ENCODE results near the gene NDUFA11. TPM values are rescaled to one million over a fixed set of nuclear protein-coding genes. Genes with fewer than 3 reads are reported as not detected.
"Not testable (repeated sequence)": the region's sequence is repeated elsewhere in the genome, so short reads cannot be mapped to it uniquely, and the experiment has no call there.

The NDUFA11 gene
- total RNA-seq, 1 experiment from 2014 or later, result 244 TPM

DNA sequence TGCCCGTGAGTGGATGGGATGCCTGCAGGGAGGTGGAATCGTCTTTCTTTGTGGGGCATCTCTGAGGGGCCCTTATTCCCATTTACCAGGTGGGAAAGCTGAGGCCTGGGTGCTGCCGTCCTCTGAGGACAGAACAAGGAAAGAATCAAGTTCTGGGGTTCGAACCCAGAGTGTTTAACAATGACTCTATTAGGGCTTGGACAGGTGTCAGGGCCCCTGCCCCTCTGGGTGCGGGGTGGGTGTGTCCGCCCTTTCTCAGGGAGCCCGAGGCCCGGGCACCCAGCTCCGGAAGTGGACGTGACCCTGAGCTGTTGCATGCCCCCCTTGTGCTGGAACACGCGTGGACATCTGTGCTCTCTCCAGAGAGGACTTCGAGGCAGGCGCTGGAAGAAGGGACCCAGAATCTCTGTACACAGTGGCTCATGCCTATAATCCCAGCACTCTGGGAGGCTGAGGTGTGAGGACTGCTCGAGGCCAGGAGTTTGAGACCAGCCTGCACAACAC lies 10.8 kb downstream of the NDUFA11 start:
- no peak for DNase-seq
- Histone ChIP-seq H3K36me3 (replicated peaks; ENCODE audit: control insufficient read depth, insufficient read depth, low read length) (peaks cover 2% of the 10 kb centered on the region), H3K27me3 (ENCODE audit: control insufficient read depth, insufficient read depth, low read length) (no peaks in the 10 kb centered on the region; the same call in 1 of the 2 replicates), H3K4me3 (ENCODE audit: insufficient read depth, low read depth, low read length) (no peak overlapping the region)

- Histone ChIP-seq H3K4me3 (ENCODE audit: insufficient read depth, low read depth, low read length) (no peak overlapping the region), H3K27me3 (ENCODE audit: control insufficient read depth, insufficient read depth, low read length) (no peaks in the 10 kb centered on the region; the same call in 1 of the 2 replicates), H3K36me3 (replicated peaks; ENCODE audit: control insufficient read depth, insufficient read depth, low read length) (peaks cover 2% of the 10 kb centered on the region)
- peak; percentile 91 for DNase-seq
Measured at GRCh38 chr19:5891938-5892771, 11.4 kb downstream of the NDUFA11 start.

- Histone ChIP-seq H3K36me3 (replicated peaks; ENCODE audit: control insufficient read depth, insufficient read depth, low read length) (peaks cover 2% of the 10 kb centered on the region), H3K4me3 (ENCODE audit: insufficient read depth, low read depth, low read length) (no peak overlapping the region), H3K27me3 (ENCODE audit: control insufficient read depth, insufficient read depth, low read length) (no peaks in the 10 kb centered on the region; the same call in 1 of the 2 replicates)
- DNase-seq, result no peak
Measured at GRCh38 chr19:5891572-5891937, 12.0 kb downstream of the NDUFA11 start.

DNA sequence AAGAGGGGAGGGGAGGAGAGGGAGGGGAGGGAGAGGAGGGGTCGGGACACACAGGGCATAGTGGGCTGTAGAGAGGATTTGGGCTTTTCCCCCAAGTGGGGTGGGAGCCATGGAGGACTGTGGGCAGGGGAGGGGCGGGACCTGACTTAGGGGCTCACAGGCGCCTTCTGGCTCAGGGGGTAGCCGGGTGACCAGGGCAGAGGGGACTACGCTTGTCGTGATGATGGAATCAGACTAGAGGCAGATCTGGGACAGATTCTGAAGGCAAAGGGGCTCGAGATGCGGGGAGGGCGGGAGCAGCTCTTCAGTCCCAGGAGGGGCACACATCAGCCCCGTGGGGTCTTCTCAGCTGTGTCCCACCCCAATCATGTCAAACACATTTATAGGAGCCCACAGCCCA lies 13.5 kb downstream of the NDUFA11 start:
- H3K27me3 ChIP-seq (ENCODE audit: control insufficient read depth, insufficient read depth, low read length), result no peaks in the 10 kb centered on the region; the same call in 1 of the 2 replicates
- no peaks in the 10 kb centered on the region; the same call in 1 of the 2 replicates for H3K36me3 ChIP-seq (replicated peaks; ENCODE audit: control insufficient read depth, insufficient read depth, low read length)
- no peak overlapping the region for H3K4me3 ChIP-seq (ENCODE audit: insufficient read depth, low read depth, low read length)
- peak; percentile 56 for DNase-seq

- Histone ChIP-seq H3K4me3 (ENCODE audit: insufficient read depth, low read depth, low read length) (no peak overlapping the region), H3K36me3 (replicated peaks; ENCODE audit: control insufficient read depth, insufficient read depth, low read length) (no peaks in the 10 kb centered on the region), H3K27me3 (ENCODE audit: control insufficient read depth, insufficient read depth, low read length) (no peaks in the 10 kb centered on the region; the same call in 1 of the 2 replicates)
- DNase-seq, result peak; percentile 46
Measured at GRCh38 chr19:5889288-5889971, 14.2 kb downstream of the NDUFA11 start.

DNA sequence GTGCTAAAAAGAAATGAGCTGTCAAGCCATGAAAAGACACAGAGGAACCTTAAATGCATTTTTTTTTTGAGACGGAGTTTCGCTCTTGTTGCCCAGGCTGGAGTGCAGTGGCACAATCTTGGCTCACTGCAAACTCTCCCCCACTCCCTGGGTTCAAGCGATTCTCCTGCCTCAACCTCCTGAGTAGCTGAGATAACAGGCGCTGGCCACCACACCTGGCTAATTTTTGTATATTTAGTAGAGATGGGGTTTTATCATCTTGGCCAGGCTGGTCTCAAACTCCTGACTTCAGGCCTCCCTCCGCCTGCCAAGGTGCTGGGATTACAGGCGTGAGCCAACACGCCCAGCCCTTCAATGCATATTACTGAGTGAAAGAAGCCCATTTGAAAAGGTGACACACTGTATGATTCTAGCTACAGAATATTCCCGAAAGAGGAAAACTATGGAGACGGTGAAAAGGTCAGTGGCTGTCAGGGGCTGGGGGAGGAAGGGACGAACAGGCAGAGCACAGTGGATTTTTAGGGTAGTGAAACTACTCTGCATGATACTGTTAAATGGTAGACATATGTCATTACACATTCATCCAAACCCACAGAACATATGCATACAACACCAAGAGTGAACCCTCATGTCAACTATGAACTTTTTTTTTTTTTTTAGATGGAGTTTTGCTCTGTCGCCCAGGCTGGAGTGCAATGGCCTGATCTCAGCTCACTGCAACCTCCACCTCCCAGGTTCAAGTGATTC lies 19.4 kb downstream of the NDUFA11 start:
- not testable (repeated sequence) for H3K36me3 ChIP-seq (replicated peaks; ENCODE audit: control insufficient read depth, insufficient read depth, low read length); H3K4me3 ChIP-seq (ENCODE audit: insufficient read depth, low read depth, low read length); H3K27me3 ChIP-seq (ENCODE audit: control insufficient read depth, insufficient read depth, low read length); DNase-seq

DNA sequence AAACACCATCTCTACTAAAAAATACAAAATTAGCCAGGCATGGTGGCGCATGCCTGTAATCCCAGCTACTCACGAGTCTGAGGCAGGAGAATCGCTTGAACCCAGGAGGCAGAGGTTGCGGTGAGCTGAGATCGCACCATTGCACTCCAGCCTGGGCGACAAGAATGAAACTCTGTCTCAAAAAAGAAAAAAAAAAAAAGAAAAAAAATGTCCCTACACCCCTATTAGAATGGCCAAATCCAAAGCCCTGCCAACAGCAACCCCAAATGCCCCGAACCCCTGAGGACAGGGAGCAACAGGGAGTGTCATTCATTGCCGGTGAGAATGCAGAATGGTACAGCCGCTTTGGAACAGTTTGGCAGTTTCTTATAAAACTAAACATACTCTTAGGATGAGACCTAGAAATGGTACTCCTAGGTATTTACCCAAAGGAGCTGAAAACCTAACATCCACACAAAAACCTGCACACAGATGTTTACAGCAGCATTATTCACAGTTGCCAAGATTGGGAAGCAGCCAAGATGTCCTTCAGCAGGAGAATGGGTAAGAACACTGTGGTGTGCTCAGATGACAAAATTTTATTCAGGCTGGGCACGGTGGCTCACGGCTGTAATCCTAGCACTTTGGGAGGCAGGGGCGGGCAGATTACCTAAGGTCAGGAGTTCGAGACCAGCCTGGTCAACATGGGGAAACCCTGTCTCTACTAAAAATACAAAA lies 20.3 kb downstream of the NDUFA11 start:
- DNase-seq, result not testable (repeated sequence)

DNA sequence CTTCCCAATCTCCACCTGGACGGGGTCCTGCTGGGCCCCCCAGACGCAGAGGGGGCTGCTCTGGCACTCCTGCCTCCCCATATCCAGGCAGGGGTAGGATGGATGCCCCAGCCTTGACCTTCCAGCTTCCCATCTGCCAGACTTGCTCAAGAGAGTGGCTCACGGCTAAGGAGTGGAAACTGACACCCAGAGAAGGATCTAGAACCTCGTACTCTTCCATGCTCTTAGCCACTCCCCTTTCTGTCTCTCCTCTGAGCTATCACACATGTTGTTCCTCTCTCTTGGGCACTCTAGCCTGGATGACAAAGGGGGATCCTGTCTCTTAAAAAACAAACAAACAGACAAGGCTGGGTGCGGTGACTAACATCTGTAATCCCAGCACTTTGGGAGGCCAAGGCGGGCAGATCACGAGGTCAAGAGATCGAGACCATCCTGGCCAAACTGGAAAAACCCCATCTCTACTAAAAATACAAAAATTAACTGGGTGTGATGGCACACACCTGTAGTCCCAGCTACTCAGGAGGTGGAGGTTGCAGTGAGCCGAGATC lies 21.1 kb downstream of the NDUFA11 start:
- H3K36me3 ChIP-seq (replicated peaks; ENCODE audit: control insufficient read depth, insufficient read depth, low read length), result no peaks in the 10 kb centered on the region
- no peaks in the 10 kb centered on the region for H3K27me3 ChIP-seq (ENCODE audit: control insufficient read depth, insufficient read depth, low read length)
- H3K4me3 ChIP-seq (ENCODE audit: insufficient read depth, low read depth, low read length), result no peak overlapping the region
- no peak for DNase-seq

More for the DNA sequence above, 20.3 kb downstream of the NDUFA11 start:
- H3K4me3 ChIP-seq (ENCODE audit: insufficient read depth, low read depth, low read length); H3K27me3 ChIP-seq (ENCODE audit: control insufficient read depth, insufficient read depth, low read length); H3K36me3 ChIP-seq (replicated peaks; ENCODE audit: control insufficient read depth, insufficient read depth, low read length): not testable (repeated sequence)

DNA sequence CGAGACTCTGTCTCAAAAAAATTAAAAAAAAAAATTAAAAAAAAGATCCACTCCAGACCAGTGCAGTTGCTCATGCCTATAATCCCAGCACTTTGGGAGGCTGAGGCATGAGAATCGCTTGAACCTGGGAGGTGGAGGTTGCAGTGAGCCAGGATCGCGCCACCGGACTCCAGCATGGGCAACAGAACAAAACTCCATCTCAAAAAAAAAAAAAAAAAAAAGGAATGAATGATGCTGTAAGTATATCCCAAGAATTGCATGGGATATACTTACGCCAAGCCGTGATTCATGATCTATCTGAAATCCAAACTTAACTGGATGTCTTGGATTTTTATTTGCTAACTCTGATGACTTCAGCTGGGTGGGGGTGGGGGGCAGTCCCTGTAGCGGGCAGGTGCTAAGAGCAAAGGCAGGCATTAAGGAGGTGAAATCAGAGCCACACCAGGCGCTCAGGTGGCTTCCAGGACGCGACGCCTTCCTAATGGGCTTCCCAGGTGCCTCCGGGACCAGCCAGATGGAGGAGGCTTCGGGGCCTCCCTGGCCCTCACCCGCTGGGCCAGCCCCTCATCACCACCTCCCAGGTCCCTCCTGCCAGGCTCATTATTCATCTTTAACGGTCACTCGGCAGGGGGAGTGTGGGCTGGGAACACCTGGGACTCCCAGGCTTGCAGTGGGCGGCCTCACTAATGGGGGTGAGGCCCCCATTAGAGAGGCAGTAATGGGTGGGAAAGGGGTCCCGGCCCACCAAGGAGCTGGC lies 21.9 kb downstream of the NDUFA11 start:
- no peak overlapping the region for H3K4me3 ChIP-seq (ENCODE audit: insufficient read depth, low read depth, low read length)
- no peaks in the 10 kb centered on the region for H3K36me3 ChIP-seq (replicated peaks; ENCODE audit: control insufficient read depth, insufficient read depth, low read length)
- no peaks in the 10 kb centered on the region for H3K27me3 ChIP-seq (ENCODE audit: control insufficient read depth, insufficient read depth, low read length)
- peak; percentile 68 for DNase-seq

DNA sequence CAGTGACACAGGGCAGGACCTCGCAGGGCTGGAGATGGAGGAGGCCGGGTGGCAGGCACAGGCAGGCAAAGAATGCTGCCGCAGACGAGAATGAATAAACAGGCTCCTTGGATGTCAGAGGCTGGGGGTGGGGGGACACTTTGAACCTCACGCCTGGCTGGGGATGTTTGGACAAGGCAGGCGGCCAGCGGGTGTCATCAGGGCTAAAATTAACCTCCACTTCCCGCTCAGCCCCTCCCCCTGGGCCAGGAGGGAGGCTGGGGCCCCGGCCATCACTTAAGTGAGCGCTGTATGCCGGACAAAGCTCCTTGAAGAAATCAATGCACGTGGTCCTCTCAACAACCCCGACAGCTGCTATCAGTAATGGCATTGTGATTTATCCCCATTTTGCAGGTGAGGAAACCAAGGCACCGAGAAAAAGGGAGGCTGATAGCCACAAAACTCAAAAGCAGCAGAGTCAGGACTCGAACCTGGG lies 22.9 kb downstream of the NDUFA11 start:
- H3K4me3 ChIP-seq (ENCODE audit: insufficient read depth, low read depth, low read length), result no peak overlapping the region
- no peaks in the 10 kb centered on the region for H3K36me3 ChIP-seq (replicated peaks; ENCODE audit: control insufficient read depth, insufficient read depth, low read length)
- H3K27me3 ChIP-seq (ENCODE audit: control insufficient read depth, insufficient read depth, low read length), result no peaks in the 10 kb centered on the region
- DNase-seq, result peak; percentile 77

GRCh38 chr19:5880196-5880595 lies 23.4 kb downstream of the NDUFA11 start:
- Histone ChIP-seq H3K27me3 (ENCODE audit: control insufficient read depth, insufficient read depth, low read length) (no peaks in the 10 kb centered on the region), H3K4me3 (ENCODE audit: insufficient read depth, low read depth, low read length) (no peak overlapping the region), H3K36me3 (replicated peaks; ENCODE audit: control insufficient read depth, insufficient read depth, low read length) (no peaks in the 10 kb centered on the region)
- no peak for DNase-seq

- no peaks in the 10 kb centered on the region for H3K27me3 ChIP-seq (ENCODE audit: control insufficient read depth, insufficient read depth, low read length)
- H3K36me3 ChIP-seq (replicated peaks; ENCODE audit: control insufficient read depth, insufficient read depth, low read length), result no peaks in the 10 kb centered on the region
- H3K4me3 ChIP-seq (ENCODE audit: insufficient read depth, low read depth, low read length), result no peak overlapping the region
- DNase-seq, result peak; percentile 55
Measured at GRCh38 chr19:5877882-5878281, 25.7 kb downstream of the NDUFA11 start.

- H3K4me3 ChIP-seq (ENCODE audit: insufficient read depth, low read depth, low read length), result no peak overlapping the region
- DNase-seq, result peak; percentile 18
- no peaks in the 10 kb centered on the region for H3K27me3 ChIP-seq (ENCODE audit: control insufficient read depth, insufficient read depth, low read length)
- no peaks in the 10 kb centered on the region for H3K36me3 ChIP-seq (replicated peaks; ENCODE audit: control insufficient read depth, insufficient read depth, low read length)
Measured at GRCh38 chr19:5877427-5877826, 26.2 kb downstream of the NDUFA11 start.

Measured in H7 (cell line).